Activated gamma-delta T cell (primary cell): Measurements from ENCODE around the gene SUGCT.
"Not testable (repeated sequence)": the region's sequence is repeated elsewhere in the genome, so short reads cannot be mapped to it uniquely, and the experiment has no call there.

Source experiments
- DNase-seq: peaks from one replicate; lab custom pipeline; 2025; lab: John Stamatoyannopoulos, UW

The SUGCT gene

DNA sequence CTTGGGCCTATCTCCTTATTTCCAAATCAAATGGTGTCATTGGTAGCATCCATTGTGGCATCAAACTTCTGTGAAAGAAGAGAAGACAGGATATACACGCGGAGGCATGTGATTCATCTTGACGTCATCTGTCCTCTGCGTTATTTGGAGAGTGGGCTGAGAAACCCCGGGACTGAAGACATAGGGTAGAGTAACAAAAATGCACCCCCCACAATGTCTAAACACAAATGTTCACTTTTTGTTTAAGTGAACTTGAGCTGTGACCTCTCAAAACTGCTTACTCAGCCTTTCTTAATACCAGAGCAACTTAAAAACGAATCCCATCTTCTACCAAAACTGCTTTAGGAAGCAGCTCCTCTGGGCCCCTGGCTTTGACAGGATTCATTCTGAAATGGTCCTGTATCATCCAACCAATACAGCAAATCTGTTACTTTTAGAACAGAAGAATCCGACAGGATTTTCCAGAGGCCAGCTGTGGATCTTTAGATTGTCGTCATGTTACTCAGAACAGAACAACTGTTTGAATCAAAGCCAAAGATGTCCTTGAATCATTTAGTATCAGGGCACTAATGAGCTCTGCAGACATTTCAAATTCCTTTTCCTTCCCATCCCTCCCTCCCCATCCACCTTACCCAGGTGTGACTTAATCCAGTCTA, 438.1 kb downstream of the SUGCT start:
- no peak for DNase-seq

DNA sequence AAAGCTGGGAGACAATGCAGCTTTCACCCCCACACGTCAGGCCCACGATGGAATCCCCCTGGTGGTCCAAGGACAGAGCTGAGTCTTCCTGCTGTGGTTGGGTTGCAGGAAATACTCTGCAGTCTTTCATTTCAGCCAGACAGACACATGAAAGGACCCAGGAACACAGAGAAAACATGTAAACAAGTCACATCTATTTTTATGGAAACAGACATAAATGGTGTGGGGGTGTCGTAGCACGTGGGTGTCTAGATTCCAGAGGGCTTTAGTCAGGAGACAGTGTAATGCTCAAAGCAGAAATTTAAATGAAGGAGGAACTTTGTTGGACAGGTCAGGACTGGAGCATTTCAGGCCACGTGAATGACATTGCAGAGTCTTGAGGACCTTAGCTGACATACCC, 444.6 kb downstream of the SUGCT start:
- no peak for DNase-seq

DNA sequence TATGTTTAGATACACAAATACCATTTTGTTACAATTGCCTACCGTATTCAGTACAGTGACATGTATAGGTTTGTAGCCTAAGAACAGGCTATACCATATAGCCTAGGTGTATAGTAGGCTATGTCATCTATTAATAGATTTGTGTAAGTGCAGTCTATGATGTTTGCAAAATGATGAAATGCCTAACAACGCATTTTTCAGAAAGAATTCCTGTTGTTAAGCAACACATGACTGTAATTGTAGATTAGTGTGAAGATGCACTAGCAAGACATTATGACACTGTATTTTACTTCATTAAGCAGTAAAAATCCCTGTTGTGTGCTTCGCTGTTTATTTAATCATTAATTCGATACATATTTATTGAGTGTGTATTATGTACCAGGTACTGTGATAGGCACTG, 446.0 kb downstream of the SUGCT start:
- no peak for DNase-seq

DNA sequence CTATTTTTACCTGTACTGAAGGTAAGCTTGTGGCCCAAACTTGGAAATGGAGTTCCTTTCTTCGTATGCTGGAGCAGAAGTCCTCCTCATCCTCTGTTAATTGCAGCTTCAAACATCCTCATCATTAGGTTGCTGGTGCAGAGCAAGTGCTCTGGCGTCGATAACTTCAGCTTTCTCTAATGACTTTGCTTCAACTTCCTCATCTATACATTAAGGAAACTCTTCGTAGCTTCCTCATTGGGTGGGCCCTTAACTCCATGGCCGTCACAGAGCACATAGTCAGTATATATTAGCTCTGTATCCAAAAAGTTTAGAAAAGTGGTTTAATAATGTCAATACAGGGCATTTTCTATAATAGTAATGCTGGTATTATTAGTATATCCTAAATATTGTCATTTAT, 447.7 kb downstream of the SUGCT start:
- no peak for DNase-seq

DNA sequence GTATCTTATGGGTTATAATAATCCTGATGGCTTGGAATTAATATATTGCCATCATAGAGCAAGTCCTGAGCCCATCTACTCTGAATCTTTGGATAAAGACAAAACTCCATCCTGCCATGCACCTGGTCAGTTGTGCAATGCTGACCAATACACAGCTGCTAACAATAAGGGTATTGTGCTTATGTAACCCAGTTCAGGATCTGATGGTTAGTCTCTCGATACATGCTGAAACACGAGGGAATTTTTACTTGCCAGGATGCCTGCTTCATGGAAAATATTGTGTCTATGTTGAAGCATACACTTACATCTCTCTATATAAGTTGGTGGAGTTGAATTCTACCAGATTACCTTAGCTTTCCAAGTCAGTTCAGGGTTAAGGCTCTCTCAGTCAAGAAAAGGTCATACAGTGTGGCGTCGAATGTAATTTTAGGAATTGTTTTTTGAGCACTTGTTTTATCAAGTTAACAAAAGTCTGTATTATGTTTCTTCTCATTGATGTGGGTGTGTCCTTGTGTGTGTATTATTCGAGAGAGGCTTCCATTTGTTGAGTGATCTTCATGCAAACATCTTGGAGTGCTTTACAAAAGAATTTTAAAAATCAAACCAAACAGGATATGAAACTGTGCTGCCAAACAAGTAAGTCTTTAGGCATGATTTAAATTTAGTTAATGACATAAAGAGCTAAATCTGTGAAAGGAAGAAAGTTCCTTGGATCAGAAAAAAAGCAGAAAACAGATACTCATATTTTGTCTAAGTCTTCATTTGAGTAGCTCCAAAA, 449.1 kb downstream of the SUGCT start:
- no peak for DNase-seq

DNA sequence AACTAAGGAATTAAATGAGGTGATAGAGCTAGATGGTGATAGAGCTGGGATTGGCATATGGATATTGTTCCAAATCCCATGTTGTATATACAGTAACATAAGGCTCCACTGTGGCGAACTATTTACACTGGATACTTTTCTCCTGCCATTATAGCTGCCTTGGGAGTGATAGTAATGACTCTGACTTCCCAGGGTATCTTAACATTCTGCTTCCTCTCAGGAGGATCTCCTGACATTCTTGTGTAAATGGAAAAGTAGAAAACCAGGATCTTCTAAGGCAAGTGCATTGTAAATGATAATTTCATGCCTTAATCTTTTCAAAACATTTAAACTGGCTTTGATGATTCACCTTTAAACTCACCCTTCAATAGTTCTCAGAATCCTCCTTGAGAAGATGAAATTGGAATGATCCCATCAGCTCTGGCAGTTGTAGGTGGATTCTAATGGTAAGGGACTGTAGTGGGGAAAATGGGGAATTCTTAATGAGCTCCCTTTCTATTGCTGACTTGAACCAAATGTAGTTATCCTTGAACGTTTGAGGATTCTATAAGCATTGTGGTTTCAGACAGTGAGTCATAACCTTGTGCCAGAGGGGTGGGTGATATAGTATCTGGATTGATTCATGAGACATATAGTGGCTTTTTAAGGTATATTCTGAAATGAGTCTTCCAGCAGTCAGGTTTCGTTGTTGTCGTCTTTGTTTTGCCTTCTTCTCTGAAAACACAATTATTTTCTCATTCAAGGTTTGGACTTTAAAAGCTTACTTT, 450.0 kb downstream of the SUGCT start:
- no peak for DNase-seq

DNA sequence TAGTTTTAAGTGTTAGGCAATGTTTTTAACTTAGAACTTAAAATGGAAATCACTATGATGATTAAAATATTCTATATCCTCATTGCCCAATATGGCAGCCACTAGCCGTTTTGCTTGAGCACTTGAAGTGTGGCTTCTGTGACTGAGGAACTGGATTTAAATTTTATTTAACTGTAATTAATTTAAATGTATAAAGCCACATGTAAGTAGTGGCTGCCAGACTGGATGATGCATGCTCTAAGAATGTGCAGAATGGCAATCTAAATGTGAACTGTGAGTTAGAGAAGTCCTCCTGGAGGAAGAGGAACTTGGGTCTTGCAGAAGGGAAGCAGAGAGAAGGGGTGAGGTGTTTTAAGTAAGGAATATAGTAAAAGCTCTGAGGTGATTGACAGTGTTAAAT, 451.4 kb downstream of the SUGCT start:
- DNase-seq, result no peak

DNA sequence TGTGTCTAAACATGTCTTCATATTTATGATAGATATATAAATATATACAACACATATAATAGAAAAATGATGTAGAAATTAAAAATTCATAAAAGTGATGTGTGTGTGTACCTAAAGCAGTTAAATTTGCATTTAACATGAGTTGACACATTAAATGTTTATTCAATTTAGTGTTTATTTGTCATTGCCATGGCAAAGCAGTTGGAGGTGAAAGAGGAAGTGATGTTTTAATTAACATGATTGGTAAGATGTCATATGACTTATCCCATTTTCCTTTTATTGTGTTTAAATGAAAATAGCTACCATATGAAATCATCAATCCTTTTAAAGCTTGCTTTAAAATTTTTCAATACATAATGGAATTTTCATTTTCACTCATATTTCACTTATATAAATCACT, 452.6 kb downstream of the SUGCT start:
- DNase-seq, result no peak

DNA sequence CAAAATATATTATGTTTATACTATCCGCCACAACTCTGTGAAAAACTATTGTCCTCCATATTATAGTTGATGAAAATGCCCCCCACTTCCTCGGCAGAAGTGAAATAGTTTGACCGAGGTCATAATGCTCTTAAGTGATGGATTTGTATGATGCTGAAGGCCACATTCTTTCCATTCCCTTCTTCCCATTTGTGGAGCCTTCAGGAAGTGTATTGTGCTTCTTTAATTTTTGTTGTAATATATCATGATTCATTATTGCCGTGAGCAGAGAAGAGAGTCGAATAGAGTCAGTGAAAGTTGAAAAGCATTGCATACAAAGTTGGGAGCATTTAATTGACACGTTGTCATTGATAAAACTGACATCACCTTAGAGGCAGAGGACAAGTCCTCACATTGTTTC, 460.3 kb downstream of the SUGCT start:
- no peak for DNase-seq

DNA sequence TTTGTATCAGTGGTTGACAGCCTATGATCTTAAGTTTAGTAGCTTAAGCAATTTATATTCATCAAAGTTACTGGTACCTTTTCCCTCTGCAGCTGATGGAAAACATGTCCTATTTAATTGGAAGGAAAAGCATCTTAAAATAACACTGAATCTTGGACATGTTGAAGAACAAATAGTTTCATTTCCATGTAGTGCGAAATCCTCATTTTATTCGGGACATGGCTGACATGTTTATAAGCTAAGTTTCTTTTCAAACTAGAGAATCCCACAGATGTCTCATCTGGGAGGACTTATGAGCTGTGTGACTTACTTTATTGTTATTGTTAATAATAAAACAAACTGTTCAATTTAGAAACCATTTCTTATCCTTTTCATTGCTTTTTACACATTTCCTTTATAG, 461.0 kb downstream of the SUGCT start:
- DNase-seq, result no peak

DNA sequence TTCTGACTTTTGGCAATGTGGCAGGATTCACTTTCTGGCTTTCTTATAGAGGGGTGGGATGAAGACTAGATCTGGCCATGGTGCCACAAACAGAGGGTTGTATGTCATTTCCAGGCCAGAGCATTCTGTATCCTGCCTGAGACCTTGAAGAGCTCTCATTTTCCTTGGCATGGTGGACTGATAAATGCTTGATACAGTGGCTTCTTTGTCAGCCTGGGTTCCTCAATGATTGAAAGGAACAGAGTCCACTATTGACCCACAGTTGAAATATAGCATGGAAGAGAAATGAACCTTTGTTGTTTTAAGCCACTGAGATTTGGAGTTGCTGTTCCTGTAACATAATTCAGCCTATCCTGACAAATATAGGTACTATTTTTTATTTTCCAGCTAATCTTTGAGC, 462.7 kb downstream of the SUGCT start:
- DNase-seq, result no peak

DNA sequence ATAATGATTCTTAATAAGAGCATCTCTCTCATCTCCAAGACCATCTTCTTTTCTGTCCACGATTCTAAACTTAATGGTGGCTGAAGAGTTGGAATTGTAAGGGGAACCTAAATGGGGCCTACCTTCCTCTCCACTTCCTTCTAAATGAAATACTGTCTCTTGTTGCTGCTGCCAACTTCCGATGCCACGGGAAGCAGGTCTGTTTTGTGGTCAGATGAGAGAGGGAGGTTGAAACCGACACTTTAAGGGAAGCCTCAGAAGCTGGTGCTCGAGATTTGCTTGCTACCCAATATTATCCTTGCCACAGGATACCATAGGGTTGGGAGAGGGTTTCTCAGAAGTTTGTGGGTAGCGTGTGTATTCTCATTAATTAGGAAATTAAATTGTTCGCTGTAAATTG, 464.1 kb downstream of the SUGCT start:
- DNase-seq, result no peak

DNA sequence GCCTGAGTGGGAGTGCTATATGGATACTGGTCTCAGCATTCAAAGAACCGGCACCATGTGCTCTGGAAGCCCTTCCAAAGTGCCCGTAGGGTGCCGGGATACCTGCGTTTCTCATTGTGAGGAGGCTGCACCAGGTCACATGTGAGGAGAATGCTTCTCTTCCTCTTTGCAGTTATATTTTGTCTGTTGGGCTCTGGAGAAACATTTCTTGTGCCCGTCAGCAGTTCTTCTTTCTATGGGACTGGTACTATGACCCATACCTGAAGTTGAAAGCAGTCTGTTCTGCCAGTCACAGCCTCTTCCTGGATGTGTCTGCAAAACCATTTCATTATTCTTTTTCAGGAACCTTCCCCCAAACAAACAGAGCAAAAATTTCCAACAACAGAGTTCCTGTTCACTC, 465.0 kb downstream of the SUGCT start:
- DNase-seq, result no peak

DNA sequence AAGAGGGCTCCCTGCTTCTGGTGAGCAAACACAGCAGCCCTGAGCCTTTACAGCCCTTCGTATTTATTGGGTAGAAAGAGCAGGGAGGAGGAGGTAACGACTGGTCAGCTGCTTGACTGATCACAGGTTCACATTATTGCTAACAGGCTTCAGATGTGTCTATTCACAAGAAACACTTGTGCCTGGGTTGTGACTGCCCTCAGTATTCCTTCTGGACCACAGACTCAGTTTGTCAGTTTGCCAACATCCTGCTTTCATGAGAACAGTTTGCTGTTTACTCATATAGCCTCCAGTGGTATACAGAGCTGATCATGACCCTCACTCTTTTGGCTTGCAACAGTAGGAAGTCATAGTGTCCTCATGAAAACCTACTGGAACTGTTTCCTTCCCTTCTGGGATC, 467.5 kb downstream of the SUGCT start:
- not testable (repeated sequence) for DNase-seq

DNA sequence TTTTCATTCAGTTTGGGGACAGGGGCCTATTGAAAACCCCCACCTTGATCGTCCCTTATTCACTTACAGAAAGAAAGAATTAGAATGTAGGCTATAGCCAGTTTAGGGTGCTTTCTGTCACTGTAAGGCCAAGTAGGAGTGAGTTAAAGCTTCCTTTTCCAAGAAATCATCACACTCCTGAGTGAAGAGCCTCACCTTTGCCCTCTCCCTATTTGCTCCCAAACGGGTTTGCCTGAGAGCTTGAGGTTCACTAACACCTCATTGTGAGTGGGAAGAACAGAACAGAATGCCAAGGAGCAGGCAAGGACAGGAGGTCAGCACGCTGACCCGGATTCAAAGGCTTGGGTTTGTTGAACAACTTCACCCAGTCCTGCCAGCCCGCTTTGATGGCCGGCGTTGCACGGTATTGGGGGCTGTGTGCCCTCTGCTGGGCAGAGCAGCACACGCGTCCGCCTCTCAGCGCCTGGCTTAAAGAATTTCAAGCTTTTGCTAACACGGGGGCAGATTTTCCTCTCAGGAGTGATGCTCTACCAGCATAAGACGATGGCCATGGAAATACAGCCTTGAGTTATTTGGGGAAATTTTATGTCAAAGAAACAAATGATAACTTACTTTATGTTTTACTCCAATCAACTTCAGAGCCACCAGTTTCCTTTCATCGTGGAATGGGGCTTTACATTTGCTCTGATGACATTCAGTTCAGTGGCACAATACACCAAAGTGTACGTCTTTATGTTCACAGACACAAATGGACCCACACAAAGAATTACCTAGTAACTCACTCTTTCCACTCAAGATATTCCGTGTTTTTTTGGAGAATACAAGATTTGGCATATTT, 470.0 kb downstream of the SUGCT start:
- no peak for DNase-seq

DNA sequence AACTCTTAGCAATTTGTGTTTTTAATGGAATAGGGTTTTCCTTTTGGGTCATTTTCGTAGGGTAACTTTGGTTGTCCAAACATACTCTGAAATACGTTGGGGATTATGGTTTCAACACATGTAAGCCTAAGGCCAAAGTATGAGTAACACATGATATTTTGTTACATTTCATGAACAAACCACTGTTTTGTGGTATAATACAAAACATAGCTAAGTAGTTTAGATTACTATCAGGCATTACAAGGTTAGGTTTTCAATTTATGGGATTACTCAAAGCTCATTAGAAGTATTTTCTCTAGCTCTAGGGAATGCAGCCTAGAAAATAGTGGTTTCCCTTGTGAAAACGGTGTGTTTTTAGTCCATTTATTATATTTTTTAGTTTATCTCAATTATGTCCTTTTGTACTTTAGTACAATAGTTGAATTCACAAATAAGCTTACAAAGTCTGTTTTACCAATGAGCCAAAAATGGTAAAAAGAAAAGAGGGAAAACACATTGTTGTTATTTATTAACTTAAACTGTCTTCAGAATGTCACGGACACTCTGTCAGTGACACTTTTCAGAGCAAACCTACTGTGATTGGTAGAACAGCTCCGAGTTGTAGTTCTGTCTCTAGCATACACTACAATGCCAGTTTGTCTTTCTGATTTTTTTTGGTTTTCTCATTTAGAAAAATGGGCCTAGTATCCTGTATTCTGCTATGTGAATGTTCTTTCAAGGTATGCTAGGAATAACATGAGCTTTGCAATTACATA, 473.7 kb downstream of the SUGCT start:
- DNase-seq, result no peak

DNA sequence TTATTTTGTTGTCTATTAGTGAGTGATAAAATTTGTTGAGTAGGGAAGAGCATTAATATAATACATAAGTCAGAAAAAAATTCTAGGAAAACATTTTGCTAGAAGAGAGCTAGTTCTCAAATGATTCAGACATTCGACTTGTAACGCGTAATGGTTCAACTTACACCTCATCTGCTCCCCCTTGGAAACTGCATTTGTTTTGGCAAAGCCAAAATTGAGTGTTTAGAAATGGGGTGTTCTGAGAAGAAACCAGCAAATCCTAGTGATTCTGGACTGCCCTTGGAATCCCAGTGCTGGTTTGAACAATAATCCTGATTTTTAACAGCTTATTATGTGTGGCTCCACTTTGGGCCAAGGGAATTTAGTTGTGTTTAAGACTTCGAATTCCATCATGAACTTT, 475.7 kb downstream of the SUGCT start:
- DNase-seq, result no peak

DNA sequence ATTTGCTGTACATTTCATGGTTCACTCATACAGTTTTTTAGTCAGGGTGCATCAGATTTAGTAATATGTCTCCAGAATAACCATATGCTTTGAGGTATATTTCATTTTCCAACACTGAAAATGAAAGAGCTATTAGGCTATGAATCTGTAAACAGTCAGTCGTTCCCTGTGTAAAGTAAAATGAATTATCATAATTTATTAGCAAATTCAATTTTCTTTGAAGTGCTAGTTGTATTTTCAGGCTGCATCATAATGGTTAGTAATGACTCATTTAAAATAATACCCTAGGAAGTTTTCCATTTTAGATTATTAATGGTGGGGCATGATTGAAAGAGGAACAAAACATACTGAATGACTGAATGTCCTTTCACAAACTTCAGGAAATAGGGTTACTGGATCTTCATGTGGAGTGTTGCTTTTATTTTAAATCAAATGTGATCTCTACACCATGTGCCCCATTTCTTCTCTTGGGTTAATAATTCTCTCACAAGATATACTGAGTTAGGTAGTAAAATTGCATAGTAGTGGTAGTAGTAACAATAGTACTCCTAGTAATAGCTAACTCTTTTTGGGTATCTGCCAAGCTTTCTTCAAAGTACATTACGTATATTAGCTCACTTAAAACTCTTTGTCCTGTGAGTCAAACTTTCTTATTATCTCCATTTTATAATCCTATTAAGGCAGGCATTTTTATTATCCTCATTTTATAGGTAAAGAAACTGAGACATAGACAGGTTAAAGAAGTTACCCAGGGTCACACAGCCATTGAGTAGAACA, 476.5 kb downstream of the SUGCT start:
- no peak for DNase-seq

DNA sequence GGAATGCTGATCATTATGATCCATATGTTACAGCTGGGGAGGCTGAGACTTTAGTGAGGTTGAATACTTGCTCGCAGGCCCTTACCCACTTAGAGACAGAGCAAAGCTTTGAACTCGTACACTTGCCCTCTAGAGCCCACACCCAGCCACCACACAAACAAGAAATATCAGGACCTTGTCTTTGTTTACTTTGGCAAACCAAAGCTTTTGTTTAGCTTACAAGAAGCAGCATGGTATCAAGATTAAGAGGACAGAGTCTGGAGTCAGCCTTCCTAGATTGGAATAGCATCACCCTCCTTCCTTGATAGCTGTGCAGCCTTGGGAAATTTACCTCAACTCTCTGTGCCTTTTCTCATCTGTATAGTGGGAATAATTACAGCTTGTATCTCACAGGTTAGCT, 477.5 kb downstream of the SUGCT start:
- DNase-seq, result no peak

DNA sequence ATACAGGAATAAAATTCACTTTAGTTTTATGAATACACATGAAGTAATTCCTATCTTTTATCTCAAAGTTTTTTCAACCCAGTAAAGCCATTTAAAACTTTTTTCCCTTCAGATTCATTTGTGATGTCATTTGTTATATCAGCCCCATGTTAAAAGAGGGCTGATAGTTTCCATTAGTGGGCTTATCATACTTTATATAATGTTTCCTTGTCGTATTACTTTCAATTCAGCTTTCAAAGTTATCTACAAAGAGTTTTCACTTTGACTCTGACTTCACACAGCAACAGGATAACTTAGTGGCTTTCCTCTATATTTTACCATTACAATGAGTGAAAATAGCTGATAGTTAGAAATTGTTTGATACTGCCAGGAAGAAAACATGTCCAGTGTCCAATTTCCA, 484.8 kb downstream of the SUGCT start:
- no peak for DNase-seq

DNA sequence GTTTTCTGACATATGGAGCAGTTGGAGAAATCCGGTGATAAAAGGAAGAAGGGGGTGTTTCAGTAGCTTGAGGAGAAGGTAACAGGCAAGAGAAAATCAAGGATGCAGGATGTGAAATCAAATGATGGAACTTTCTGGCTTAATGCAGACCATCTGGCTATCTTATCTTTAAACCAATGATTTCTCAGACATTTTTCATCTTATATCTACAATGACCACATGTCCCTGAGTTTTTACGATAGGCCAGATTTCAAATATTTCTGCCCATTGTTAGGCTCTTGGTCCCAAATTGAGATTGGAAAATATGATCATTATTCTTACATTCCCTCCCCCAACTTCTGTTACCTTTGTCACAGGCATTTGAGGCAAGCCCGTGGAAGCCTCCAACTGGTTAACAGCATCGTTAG, 486.8 kb downstream of the SUGCT start:
- no peak for DNase-seq
